Panc1 (cell line): ENCODE measurements around the gene ERCC2.

Experiments
- CTCF ChIP-seq: fragments of 450-650 bp; IDR thresholded peaks from 2 replicates; pipeline ENCODE4 v1.5.1; 2017; ENCODE audit warnings: mild to moderate bottlenecking
- SIN3A ChIP-seq: IDR thresholded peaks from 2 replicates; pipeline ENCODE4 v1.6.1; 2012; ENCODE audit warnings: low read depth, mild to moderate bottlenecking, low read length, moderate library complexity, borderline replicate concordance; ENCODE audit not compliant: insufficient read depth

- no peak for TF ChIP-seq CTCF
- TF ChIP-seq SIN3A = no peak
Observed at GRCh38 chr19:45340232-45340898, 30.0 kb downstream of the ERCC2 start, which contains the start of gene KLC3.
